GM12892 (cell line): ENCODE results near the gene NKX6-2.

Experiments used
- DNase-seq: peaks from one replicate; pipeline ENCODE4 v3.0.0; 2011; ENCODE audit not compliant: insufficient read length
- FAIRE-seq: peaks from 2 replicates; lab custom pipeline; 2011; peaks lifted over from hg19 to GRCh38; lab: Jason Lieb, UNC
- POLR2A ChIP-seq: IDR thresholded peaks from 2 replicates; pipeline ENCODE4 v1.6.1; 2011; ENCODE audit warnings: low read depth, low read length, control low read depth
- POLR2AphosphoS5 ChIP-seq: IDR thresholded peaks from 2 replicates; pipeline ENCODE4 v1.6.1; 2011; ENCODE audit warnings: low read depth, low read length, control low read depth
- TAF1 ChIP-seq: IDR thresholded peaks from 2 replicates; pipeline ENCODE4 v1.6.1; 2011; ENCODE audit warnings: low read depth, mild to moderate bottlenecking, control low read depth, low read length, borderline replicate concordance

The NKX6-2 gene

DNA sequence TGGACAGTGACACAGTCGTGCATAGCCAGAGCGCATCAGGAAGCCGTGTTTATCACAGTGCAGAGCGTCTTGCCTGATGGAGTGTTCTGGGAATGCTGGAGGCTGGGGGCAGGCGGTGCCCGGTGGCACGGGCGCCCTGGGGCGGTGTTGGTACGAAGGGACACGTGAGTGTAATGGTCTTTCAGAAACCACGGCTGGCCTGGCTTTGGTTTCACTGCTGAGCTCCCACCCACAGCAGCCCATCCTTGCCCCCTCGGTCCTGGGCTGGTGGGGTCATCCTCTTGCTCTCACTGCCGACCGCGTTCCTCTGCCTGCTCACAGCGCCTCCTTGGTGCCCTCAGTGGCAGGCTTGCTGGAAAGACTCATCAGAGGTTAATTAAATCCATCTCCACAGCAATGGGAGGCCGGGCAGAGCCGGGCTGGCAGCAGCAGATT lies 50.6 kb downstream of the NKX6-2 start:
- FAIRE-seq = no peak
- no peak for DNase-seq
- TF ChIP-seq POLR2A = no peak
- no peak for TF ChIP-seq POLR2AphosphoS5
- no peak for TF ChIP-seq TAF1

DNA sequence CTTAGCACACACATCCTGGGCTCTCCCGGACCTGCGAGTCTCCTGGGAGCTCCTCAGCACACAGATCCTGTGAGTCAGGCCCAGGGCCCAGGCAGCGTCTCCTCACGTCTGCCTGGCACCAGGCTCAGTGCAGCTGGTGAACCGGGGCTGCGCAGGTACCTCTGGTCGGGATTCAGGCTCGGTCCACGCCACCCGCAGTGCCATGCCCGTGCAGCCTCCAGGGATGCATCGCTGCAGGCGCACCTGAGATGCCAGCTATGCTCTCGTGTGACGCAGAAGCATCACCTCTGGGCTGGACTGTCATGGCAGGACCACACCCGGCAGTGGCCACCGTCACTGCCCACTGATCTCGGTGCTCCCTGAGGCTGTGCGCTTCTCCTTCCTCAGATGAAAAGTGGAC lies 52.0 kb downstream of the NKX6-2 start:
- FAIRE-seq = no peak
- TF ChIP-seq POLR2A (no peak), TAF1 (no peak), POLR2AphosphoS5 (no peak)
- no peak for DNase-seq
